Measurements from ENCODE around the gene ALX4.

GRCh38 chr11:44344921-44345320, 35.0 kb upstream of the ALX4 start:
- TF ChIP-seq CTCF (IDR thresholded peaks at IDR 0.05) (no peak), POLR2A (IDR thresholded peaks at IDR 0.05) (no peak), POLR2AphosphoS5 (IDR thresholded peaks at IDR 0.05; ENCODE audit: insufficient read depth in 1 of 2, low read depth in 1 of 2) (no peak)
